T-helper 1 cell treated with Interleukin-12 subunit alpha and Interleukin-12 subunit beta and Interleukin-4 antibody, amounts not matched to agents 30 μg/mL and 1 μg/mL, for 36 hours (primary cell): Measurements from ENCODE around the gene PGAP3.

Experiments
- H3K27ac Mint-ChIP-seq: one replicate; pipeline ENCODE4 v1.8.0; 2021; ENCODE audit warnings: mild to moderate bottlenecking, mixed read lengths
- H3K27me3 Mint-ChIP-seq: one replicate; pipeline ENCODE4 v1.8.0; 2021; ENCODE audit warnings: low read depth, mixed read lengths
- H3K36me3 Mint-ChIP-seq: one replicate; pipeline ENCODE4 v1.8.0; 2021; ENCODE audit warnings: low read depth, mixed read lengths
- H3K4me1 Mint-ChIP-seq: one replicate; pipeline ENCODE4 v1.8.0; 2021; ENCODE audit warnings: low read depth, mixed read lengths
- H3K4me3 Mint-ChIP-seq: one replicate; pipeline ENCODE4 v1.8.0; 2021; ENCODE audit warnings: mild to moderate bottlenecking, moderate library complexity, mixed read lengths
- H3K9me3 Mint-ChIP-seq: one replicate; pipeline ENCODE4 v1.8.0; 2021; ENCODE audit warnings: mixed read lengths

PGAP3 gene

DNA sequence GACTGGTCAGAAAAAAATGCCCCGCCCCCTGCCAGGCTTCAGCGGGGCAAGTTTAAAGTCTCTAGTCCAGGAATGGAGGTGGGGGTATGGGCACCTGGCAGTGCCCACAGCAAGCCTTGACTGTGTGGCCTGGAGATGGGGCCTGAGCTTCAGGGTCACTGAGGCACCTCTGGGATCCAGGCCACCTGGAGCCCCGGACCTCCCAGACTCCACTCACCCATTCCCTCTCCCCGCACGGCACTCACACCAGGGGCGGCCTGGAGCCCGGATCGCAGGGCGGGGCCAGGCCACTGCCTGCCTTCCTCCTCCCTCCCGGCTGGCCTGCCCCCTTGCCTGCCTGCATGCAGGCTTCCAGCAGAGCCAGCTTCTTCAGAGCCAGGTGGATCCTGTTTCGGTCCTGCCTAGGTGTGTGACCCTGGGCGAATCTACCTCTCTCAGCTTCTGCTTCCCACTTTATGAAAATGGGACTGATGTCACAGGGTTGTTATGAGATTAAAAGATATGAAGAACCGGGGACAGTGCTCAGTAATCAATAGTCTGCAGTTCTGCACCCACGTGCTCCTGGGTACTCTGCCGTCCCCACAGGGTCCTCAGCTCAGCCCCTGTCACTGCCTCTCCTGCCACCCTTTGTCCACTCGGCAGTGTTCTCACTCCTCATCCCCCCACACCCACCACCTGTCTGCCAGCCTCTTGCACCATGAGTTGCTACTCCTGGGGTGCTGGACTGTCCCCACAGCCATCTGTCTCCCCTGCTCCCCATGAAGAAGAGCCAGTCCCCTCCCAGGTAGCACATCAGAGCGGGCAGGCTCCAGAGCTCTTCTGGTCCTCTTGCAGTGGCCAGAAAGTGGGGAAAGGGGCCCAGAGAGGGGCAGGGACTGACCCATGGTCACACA, 23.9 kb downstream of the PGAP3 start:
- H3K27ac Mint-ChIP-seq: no peak overlapping the region

DNA sequence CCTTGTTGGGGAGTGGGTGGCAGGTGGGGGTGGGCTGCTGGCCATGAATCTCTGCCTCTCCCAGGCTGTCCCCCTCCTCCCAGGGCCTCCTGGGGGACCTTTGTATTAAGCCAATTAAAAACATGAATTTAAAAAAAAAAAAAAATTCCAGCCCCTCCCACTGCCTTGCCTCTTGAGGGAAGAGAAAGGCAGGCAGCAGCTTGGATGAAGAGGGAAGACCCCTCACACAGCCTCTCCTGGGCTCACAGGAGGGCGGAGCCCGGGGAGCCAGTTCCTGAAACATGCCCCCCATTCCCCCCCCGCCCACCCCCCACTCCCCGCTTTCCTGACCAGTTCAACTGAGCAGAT, 24.5 kb downstream of the PGAP3 start:
- Mint-ChIP-seq H3K36me3 (peaks cover 9% of the 10 kb centered on the region), H3K4me1 (peaks cover 2% of the 10 kb centered on the region), H3K9me3 (no peaks in the 10 kb centered on the region), H3K27me3 (peaks cover 19% of the 10 kb centered on the region), H3K27ac (no peak overlapping the region), H3K4me3 (no peak overlapping the region)

More for the DNA sequence above, 23.9 kb downstream of the PGAP3 start:
- Mint-ChIP-seq H3K4me3 (no peak overlapping the region), H3K36me3 (peaks cover 9% of the 10 kb centered on the region), H3K27me3 (peaks cover 24% of the 10 kb centered on the region), H3K4me1 (peaks cover 6% of the 10 kb centered on the region), H3K9me3 (no peaks in the 10 kb centered on the region)

GRCh38 chr17:39662551-39663339, 25.1 kb downstream of the PGAP3 start:
- H3K27me3 Mint-ChIP-seq: peaks cover 18% of the 10 kb centered on the region
- H3K27ac Mint-ChIP-seq: no peak overlapping the region
- H3K4me1 Mint-ChIP-seq: peaks cover 2% of the 10 kb centered on the region
- no peaks in the 10 kb centered on the region for H3K9me3 Mint-ChIP-seq
- H3K36me3 Mint-ChIP-seq: peaks cover 9% of the 10 kb centered on the region
- H3K4me3 Mint-ChIP-seq: no peak overlapping the region

- Mint-ChIP-seq H3K9me3 (no peaks in the 10 kb centered on the region), H3K4me1 (peaks cover 2% of the 10 kb centered on the region), H3K27me3 (peaks cover 16% of the 10 kb centered on the region), H3K36me3 (peaks cover 9% of the 10 kb centered on the region), H3K4me3 (no peak overlapping the region), H3K27ac (no peak overlapping the region)
Observed at GRCh38 chr17:39661744-39662541, 25.9 kb downstream of the PGAP3 start.

- peaks cover 2% of the 10 kb centered on the region for H3K4me1 Mint-ChIP-seq
- no peak overlapping the region for H3K4me3 Mint-ChIP-seq
- peaks cover 6% of the 10 kb centered on the region for H3K27me3 Mint-ChIP-seq
- no peaks in the 10 kb centered on the region for H3K9me3 Mint-ChIP-seq
- H3K36me3 Mint-ChIP-seq: peaks cover 9% of the 10 kb centered on the region
- H3K27ac Mint-ChIP-seq: no peak overlapping the region
Observed at GRCh38 chr17:39660397-39661385, 27.2 kb downstream of the PGAP3 start.

GRCh38 chr17:39660011-39660360, 27.9 kb downstream of the PGAP3 start:
- H3K27ac Mint-ChIP-seq: no peak overlapping the region
- H3K27me3 Mint-ChIP-seq: peaks cover under 1% of the 10 kb centered on the region
- no peak overlapping the region for H3K4me3 Mint-ChIP-seq
- H3K4me1 Mint-ChIP-seq: peaks cover 8% of the 10 kb centered on the region
- H3K9me3 Mint-ChIP-seq: no peaks in the 10 kb centered on the region
- H3K36me3 Mint-ChIP-seq: peaks cover 11% of the 10 kb centered on the region

- no peaks in the 10 kb centered on the region for H3K27me3 Mint-ChIP-seq
- H3K36me3 Mint-ChIP-seq: peaks cover 11% of the 10 kb centered on the region
- no peak overlapping the region for H3K27ac Mint-ChIP-seq
- no peaks in the 10 kb centered on the region for H3K9me3 Mint-ChIP-seq
- H3K4me1 Mint-ChIP-seq: peaks cover 12% of the 10 kb centered on the region
- H3K4me3 Mint-ChIP-seq: no peak overlapping the region
Observed at GRCh38 chr17:39659279-39660010, 28.4 kb downstream of the PGAP3 start.

- H3K4me1 Mint-ChIP-seq: peaks cover 13% of the 10 kb centered on the region
- H3K27me3 Mint-ChIP-seq: no peaks in the 10 kb centered on the region
- H3K9me3 Mint-ChIP-seq: no peaks in the 10 kb centered on the region
- H3K4me3 Mint-ChIP-seq: no peak overlapping the region
- peaks cover 10% of the 10 kb centered on the region for H3K36me3 Mint-ChIP-seq
- H3K27ac Mint-ChIP-seq: no peak overlapping the region
Observed at GRCh38 chr17:39658760-39659159, 29.1 kb downstream of the PGAP3 start.

GRCh38 chr17:39658346-39658745, 29.5 kb downstream of the PGAP3 start:
- Mint-ChIP-seq H3K4me3 (no peak overlapping the region), H3K9me3 (no peaks in the 10 kb centered on the region), H3K27ac (no peak overlapping the region), H3K36me3 (peaks cover 13% of the 10 kb centered on the region), H3K4me1 (peaks cover 16% of the 10 kb centered on the region), H3K27me3 (no peaks in the 10 kb centered on the region)

GRCh38 chr17:39655105-39655504, 32.8 kb downstream of the PGAP3 start:
- Mint-ChIP-seq H3K27ac (no peak overlapping the region), H3K36me3 (peaks cover 6% of the 10 kb centered on the region), H3K27me3 (no peaks in the 10 kb centered on the region), H3K9me3 (no peaks in the 10 kb centered on the region), H3K4me1 (peaks cover 17% of the 10 kb centered on the region), H3K4me3 (no peak overlapping the region)

GRCh38 chr17:39653662-39654331, 34.1 kb downstream of the PGAP3 start:
- Mint-ChIP-seq H3K27ac (peak overlapping the region; percentile 29), H3K36me3 (peaks cover 6% of the 10 kb centered on the region), H3K4me1 (peaks cover 17% of the 10 kb centered on the region), H3K27me3 (no peaks in the 10 kb centered on the region), H3K4me3 (no peak overlapping the region), H3K9me3 (no peaks in the 10 kb centered on the region)

DNA sequence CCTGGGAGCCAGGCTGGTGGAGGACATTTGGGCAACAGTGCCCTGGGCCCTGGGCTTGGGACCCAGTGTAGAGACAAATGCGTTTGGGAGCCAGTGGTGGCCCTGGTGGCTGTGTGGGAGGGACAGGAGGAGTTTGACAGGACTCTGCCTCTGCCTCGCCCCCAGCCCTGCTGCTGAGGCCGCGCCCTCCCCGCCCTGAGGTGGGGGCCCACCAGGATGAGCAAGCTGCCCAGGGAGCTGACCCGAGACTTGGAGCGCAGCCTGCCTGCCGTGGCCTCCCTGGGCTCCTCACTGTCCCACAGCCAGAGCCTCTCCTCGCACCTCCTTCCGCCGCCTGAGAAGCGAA, 34.6 kb downstream of the PGAP3 start:
- no peak overlapping the region for H3K27ac Mint-ChIP-seq
- H3K4me1 Mint-ChIP-seq: peaks cover 17% of the 10 kb centered on the region
- H3K36me3 Mint-ChIP-seq: peaks cover 8% of the 10 kb centered on the region
- H3K9me3 Mint-ChIP-seq: no peaks in the 10 kb centered on the region
- no peak overlapping the region for H3K4me3 Mint-ChIP-seq
- no peaks in the 10 kb centered on the region for H3K27me3 Mint-ChIP-seq
